Tibial artery (tissue), 4 donors: ENCODE measurements around the gene LEAP2.

ENCODE experiments used
- DNase-seq, 2 donors: peaks; one replicate each; pipeline ENCODE4 v3.0.0-alpha.2; 2019
- H3K27ac ChIP-seq, 2 donors: fragments of 200-600 bp; sonication (generic) in 1 of 2; 1 replicate in 1 of 2; 2 replicates in 1 of 2; pipeline ENCODE4 v1.5.1; 2018 to 2019; ENCODE audit warnings: mild to moderate bottlenecking in 1 of 2
- H3K27me3 ChIP-seq, 2 donors: fragments of 200-600 bp; sonication (generic) in 1 of 2; one replicate each; pipeline versions ENCODE4 v1.5.1 to v1.6.0; 2016 to 2019
- H3K36me3 ChIP-seq, 3 donors: fragments of 200-600 bp; sonication (generic) in 2 of 3; one replicate each; pipeline ENCODE4 v1.5.1; 2016 to 2019; ENCODE audit warnings: mild to moderate bottlenecking in 2 of 3
- H3K4me1 ChIP-seq, 4 donors: fragments of 200-600 bp; sonication (generic) in 2 of 4; 1 replicate in 3 of 4; 2 replicates in 1 of 4; pipeline ENCODE4 v1.5.1; 2016 to 2019
- H3K4me3 ChIP-seq, 2 donors: fragments of 200-600 bp; sonication (generic) in 1 of 2; 1 replicate in 1 of 2; 2 replicates in 1 of 2; pipeline ENCODE4 v1.5.1; 2018 to 2019; ENCODE audit warnings: mild to moderate bottlenecking in 2 of 2
- H3K9me3 ChIP-seq, 3 donors: fragments of 200-600 bp; sonication (generic) in 1 of 3; one replicate each; pipeline ENCODE4 v1.5.1; 2016 to 2019
- intact Hi-C: fragments of 100-400 bp; cut with DNase I; formaldehyde crosslinking; loops from one replicate; pipeline ENCODE4 v1.15.0; 2023; ENCODE audit warnings: low total_unique reads
- TF ChIP-seq, protein P1 (sequence below), 2 experiments: fragments of 200-600 bp in 1 of 2; fragments of 450-650 bp in 1 of 2; IDR thresholded peaks; one replicate each; pipeline ENCODE4 v1.5.1; 2017 to 2019; ENCODE audit warnings: antibody characterized with exemption in 2 of 2, mild to moderate bottlenecking in 1 of 2, moderate library complexity in 1 of 2

Gene LEAP2, protein sequence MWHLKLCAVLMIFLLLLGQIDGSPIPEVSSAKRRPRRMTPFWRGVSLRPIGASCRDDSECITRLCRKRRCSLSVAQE

DNA sequence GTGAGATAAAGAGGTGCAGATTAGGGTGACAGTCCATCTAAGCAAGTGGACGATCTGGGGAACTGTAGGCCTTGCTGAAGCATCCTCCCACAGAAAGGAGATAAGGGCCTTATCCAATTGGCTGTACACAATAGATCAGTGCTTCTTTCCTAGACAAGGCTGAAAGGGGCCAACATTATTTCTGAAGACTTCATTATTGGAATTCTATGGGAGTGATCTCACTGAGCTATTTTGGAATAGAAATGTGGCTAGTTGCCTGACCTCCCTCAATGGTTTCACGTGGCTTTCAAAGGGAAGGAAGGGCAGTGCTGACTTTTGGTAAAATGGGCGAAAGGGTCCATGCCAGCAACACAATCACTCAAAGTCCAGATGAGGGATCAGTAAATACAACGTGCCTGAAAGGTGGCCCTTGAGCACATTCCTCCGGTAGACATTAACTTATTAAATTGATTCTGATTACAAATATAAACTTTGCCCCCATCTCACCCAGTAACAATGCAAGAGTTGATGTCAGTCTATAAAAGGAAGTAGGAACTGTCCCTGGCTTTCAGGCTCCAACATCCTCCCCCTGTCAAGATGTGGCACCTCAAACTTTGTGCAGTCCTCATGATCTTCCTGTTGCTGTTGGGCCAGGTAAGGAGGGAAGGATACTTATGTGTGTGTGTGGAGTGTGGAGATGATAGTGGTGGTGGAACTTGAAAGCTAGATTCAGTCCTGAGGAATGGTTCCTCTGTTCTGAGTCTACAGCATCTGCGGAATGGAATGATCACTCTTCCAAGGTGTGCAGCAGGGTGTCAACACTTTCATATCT lies at the start of gene LEAP2:
TSS of gene LEAP2 (plus strand) at position 550 of the 811 bp plus-strand sequence. CDS start at position 577, 27 bp downstream.
- Histone ChIP-seq H3K9me3 (no peaks in the 10 kb centered on the region), H3K36me3 (peaks cover 16 to 55% (median 38%) of the 10 kb centered on the region in 3 donors), H3K4me1 (peaks cover 0 to 30% (median 5%) of the 10 kb centered on the region in 4 donors), H3K27me3 (no peaks in the 10 kb centered on the region), H3K4me3 (no peak within 1 kb of the TSS), H3K27ac (no peak within 1 kb of the TSS)
- no peak for DNase-seq
- TF ChIP-seq, protein P1, sequence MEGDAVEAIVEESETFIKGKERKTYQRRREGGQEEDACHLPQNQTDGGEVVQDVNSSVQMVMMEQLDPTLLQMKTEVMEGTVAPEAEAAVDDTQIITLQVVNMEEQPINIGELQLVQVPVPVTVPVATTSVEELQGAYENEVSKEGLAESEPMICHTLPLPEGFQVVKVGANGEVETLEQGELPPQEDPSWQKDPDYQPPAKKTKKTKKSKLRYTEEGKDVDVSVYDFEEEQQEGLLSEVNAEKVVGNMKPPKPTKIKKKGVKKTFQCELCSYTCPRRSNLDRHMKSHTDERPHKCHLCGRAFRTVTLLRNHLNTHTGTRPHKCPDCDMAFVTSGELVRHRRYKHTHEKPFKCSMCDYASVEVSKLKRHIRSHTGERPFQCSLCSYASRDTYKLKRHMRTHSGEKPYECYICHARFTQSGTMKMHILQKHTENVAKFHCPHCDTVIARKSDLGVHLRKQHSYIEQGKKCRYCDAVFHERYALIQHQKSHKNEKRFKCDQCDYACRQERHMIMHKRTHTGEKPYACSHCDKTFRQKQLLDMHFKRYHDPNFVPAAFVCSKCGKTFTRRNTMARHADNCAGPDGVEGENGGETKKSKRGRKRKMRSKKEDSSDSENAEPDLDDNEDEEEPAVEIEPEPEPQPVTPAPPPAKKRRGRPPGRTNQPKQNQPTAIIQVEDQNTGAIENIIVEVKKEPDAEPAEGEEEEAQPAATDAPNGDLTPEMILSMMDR (IDR thresholded peaks at IDR 0.05) = no peak
- intact Hi-C loops = no loop called here

DNA sequence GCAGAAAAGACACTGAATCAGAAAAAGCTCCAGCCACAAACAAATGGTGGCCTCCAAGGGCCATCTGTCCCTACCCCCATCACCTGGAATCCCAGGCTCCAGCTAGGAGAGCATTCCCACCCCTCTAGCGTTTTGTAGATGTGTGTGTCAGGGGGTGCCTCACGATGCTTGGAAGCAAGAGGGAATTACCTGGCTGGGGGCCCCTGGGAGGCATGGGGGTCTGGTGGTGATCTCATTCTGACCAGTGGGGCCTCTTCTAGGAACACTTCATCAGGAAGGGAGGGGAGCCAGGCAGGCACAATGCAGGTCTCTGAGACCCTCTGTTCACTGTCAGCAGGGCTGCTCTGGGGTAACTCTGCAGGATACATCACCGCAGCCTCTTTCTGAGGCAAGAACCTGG lies 49.0 kb upstream of the LEAP2 start:
- no peaks in the 10 kb centered on the region for H3K9me3 ChIP-seq
- peaks cover 0 to 14% (median 0%) of the 10 kb centered on the region in 3 donors for H3K36me3 ChIP-seq
- no peak overlapping the region for H3K4me3 ChIP-seq
- TF ChIP-seq, protein P1 (IDR thresholded peaks at IDR 0.05) = no peak
- H3K27me3 ChIP-seq = peaks cover 0 to 7% of the 10 kb centered on the region in 2 donors
- DNase-seq = no peak
- intact Hi-C loops = no loop called here
- peaks cover 0 to 25% (median 19%) of the 10 kb centered on the region in 4 donors for H3K4me1 ChIP-seq
- H3K27ac ChIP-seq = no peak overlapping the region

DNA sequence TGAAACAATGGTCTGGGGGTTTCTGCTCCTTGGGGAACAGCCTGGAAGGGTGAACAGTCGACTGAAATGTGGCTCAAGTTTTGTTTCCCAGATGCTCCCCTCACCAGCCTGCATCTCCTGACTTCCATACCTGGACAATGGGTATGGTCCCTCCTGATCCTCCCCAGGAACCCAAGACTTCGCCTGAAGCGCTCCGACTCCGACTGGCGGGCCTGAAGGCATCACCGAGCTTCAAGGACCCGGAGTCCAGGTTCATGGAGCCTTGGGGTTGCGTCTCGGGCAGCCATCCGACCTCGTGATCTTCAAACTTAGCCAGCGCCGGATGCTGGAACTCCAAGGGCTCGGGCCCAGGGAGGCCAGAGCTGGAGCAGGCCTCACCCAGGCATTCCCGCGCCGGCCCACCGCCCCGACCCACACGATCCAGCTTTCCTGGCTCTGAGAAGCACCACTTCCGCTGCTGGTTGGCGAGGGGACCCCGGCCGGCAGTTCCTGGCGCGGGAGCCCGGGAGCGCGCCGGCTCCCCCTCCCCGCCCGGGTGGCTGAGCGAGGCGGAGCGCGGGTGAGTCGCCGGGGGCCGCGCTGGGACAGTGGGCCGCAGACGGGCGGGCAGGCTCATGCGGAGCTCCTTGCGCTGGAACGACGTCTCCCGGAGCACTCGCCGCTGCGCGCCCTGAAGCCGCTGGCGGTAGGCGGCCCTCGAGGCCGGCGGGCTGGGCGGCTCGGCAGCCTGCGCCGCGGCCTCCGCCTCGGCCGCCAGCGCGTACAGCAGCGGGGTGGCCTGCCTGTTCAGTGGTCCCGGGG lies 48.2 kb upstream of the LEAP2 start:
- intact Hi-C loops = no loop called here

DNA sequence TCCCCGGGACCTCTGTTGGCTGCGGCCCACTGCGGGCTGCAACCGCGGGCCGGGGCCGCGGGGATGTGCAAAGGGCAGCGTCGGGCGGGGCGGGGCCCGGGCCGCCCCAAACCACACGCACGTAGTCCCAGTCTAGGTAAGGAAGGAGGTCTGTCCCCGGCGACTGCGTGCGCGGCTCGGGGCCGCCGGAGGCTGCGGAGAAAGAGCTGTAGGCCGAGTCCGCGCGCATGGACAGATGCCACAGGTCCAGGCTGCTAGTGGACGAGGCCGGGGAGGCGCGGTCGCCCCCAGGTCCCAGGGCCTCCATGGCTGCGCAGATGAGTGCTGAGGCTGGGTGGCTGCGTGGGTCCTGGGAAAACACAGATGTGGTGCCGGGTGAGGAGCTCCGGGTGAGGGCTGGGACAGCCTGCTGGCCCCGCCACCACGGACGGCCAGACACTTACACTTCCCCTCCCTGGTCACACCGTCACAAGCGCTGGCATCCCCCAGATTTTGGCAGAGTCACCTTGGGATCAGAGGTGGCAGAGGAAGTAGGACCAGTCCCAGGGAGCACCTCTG lies 47.6 kb upstream of the LEAP2 start:
- DNase-seq = no peak
- Histone ChIP-seq H3K27me3 (peaks cover 0 to 7% of the 10 kb centered on the region in 2 donors), H3K9me3 (no peaks in the 10 kb centered on the region), H3K36me3 (peaks cover 0 to 14% (median 0%) of the 10 kb centered on the region in 3 donors), H3K4me3 (peak overlapping the region; percentile 13 to 23), H3K27ac (no peak overlapping the region), H3K4me1 (peaks cover 0 to 28% (median 21%) of the 10 kb centered on the region in 4 donors)
- intact Hi-C loops = no loop called here
- TF ChIP-seq, protein P1 (IDR thresholded peaks at IDR 0.05) = no peak

More for the DNA sequence above, 48.2 kb upstream of the LEAP2 start:
- TF ChIP-seq, protein P1 (IDR thresholded peaks at IDR 0.05) = no peak
- no peak for DNase-seq
- peaks cover 0 to 7% of the 10 kb centered on the region in 2 donors for H3K27me3 ChIP-seq
- H3K4me3 ChIP-seq = peak overlapping the region; percentile 13 to 23
- H3K36me3 ChIP-seq = peaks cover 0 to 14% (median 0%) of the 10 kb centered on the region in 3 donors
- H3K4me1 ChIP-seq = peaks cover 0 to 25% (median 19%) of the 10 kb centered on the region in 4 donors
- H3K27ac ChIP-seq = no peak overlapping the region
- H3K9me3 ChIP-seq = no peaks in the 10 kb centered on the region

DNA sequence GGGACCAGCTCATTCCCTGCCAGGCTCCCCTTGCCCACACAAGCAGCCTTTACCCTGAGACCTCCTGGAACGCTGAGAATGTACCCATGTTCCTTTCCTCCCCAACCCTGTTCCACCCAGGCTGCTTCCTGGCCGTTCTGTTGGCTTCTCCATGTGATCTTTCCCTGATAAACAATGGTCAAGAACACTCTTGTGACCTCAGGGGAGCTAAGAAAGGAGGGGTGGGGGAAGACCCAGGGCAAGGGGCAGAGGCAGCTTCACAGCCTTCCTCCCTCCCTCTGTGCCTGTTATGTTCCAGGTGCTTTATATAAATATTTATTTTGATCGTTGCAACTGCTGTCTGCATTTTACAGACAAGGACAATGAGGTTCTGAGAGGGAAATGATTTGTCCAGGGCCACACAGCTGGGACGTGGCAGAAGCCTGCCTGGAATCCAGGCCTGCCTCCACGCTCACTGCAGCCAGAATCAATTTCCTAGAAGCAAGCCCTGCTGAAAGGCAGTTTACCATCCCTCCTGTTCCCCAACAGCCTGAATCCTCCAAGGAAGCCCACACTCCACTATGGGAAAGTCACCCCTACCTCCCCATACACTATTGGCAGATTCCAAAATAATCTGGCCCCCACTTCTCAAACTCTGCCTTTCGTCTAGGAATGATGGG lies 46.9 kb upstream of the LEAP2 start:
- TF ChIP-seq, protein P1 (IDR thresholded peaks at IDR 0.05) = no peak
- Histone ChIP-seq H3K4me1 (peaks cover 0 to 29% (median 23%) of the 10 kb centered on the region in 4 donors), H3K27ac (no peak overlapping the region), H3K27me3 (peaks cover 0 to 7% of the 10 kb centered on the region in 2 donors), H3K36me3 (peaks cover 0 to 14% (median 0%) of the 10 kb centered on the region in 3 donors), H3K9me3 (no peaks in the 10 kb centered on the region), H3K4me3 (no peak overlapping the region)
- intact Hi-C loops = no loop called here
- DNase-seq = no peak
